SK-N-SH (cell line): Measurements from ENCODE around the gene PLEKHA8.

Experiments
- CTCF ChIP-seq: fragments of 200-600 bp; sonication (generic); IDR thresholded peaks from 2 replicates; pipeline ENCODE4 v1.6.1; 2017; ENCODE audit warnings: antibody characterized with exemption, mild to moderate bottlenecking, moderate library complexity
- EP300 ChIP-seq, 2 experiments: IDR thresholded peaks; 2 replicates each; pipeline versions ENCODE4 v1.4.0 to v1.6.1; 2012; ENCODE audit warnings: borderline replicate concordance in 1 of 2, low read depth in 1 of 2, low read length in 1 of 2
- EZH2phosphoT487 ChIP-seq: fragments of 200-600 bp; sonication (generic); IDR thresholded peaks from 2 replicates; pipeline ENCODE4 v1.6.1; 2017; ENCODE audit warnings: low read depth, mixed run types, mild to moderate bottlenecking, antibody characterized with exemption, moderate library complexity, borderline replicate concordance
- FOXM1 ChIP-seq: IDR thresholded peaks from 2 replicates; pipeline ENCODE4 v1.4.0; 2012; ENCODE audit warnings: low read depth, mild to moderate bottlenecking
- MAX ChIP-seq: IDR thresholded peaks from 2 replicates; pipeline ENCODE4 v1.4.0; 2012; ENCODE audit warnings: low read depth
- POLR2AphosphoS5 ChIP-seq: IDR thresholded peaks from 2 replicates; pipeline ENCODE4 v1.6.1; 2012; ENCODE audit warnings: low read depth, low read length
- REST ChIP-seq: IDR thresholded peaks from 2 replicates; pipeline ENCODE4 v1.6.1; 2012; ENCODE audit warnings: mild to moderate bottlenecking, low read depth, low read length, moderate library complexity
- TCF12 ChIP-seq: IDR thresholded peaks from 2 replicates; pipeline ENCODE4 v1.4.0; 2012

GRCh38 chr7:30134611-30135300 is 106.5 kb downstream of the PLEKHA8 start, which contains the start of gene MTURN:
- no peak for TF ChIP-seq CTCF
- no peak; a peak in 1 of 4 replicates for TF ChIP-seq EP300 (IDR thresholded peaks at IDR 0.05; ENCODE audit: borderline replicate concordance in 1 of 2, low read depth in 1 of 2, low read length in 1 of 2)
- no peak for TF ChIP-seq FOXM1
- no peak for TF ChIP-seq EZH2phosphoT487
- TF ChIP-seq TCF12: no peak
- TF ChIP-seq POLR2AphosphoS5: no peak
- TF ChIP-seq REST: 0 out of 2 replicates have a peak, but pooled peaks have one; percentile 23
- TF ChIP-seq MAX: no peak; the same call in none of the 2 replicates
